OCI-LY7 (cell line): Measurements from ENCODE around the gene ITPKB. TPM values are rescaled to one million over a fixed set of nuclear protein-coding genes. Genes with fewer than 3 reads are reported as not detected.

Source experiments
- BruUV-seq: library from RNA; stranded (reverse); fragments of 400-500 nt; replicated peaks from 2 replicates; lab custom pipeline; 2021; lab: Mats Ljungman, UMichigan
- CTCF ChIA-PET: fragments of 300-600 bp; sonication (Branson Sonifier 250); formaldehyde crosslinking; loops from one replicate; lab custom pipeline; 2022; ENCODE audit warnings: antibody characterized with exemption; ENCODE audit not compliant: unreplicated experiment; lab: Charles Lee
- POLR2A ChIA-PET: fragments of 300-600 bp; sonication (Branson Sonifier 250); formaldehyde crosslinking; loops from one replicate; lab custom pipeline; 2022; ENCODE audit warnings: antibody characterized with exemption; lab: Charles Lee
- DNase-seq: peaks from one replicate; pipeline ENCODE4 v3.0.0-alpha.2; 2015; ENCODE audit warnings: low spot score
- H2AFZ ChIP-seq: fragments of 200-600 bp; sonication (generic), shearing (Covaris generic); 2 replicates; pipeline ENCODE4 v1.6.1; 2014; ENCODE audit warnings: mild to moderate bottlenecking, antibody characterized with exemption, low read length, moderate library complexity
- H3K27ac ChIP-seq: fragments of 200-600 bp; sonication (generic); 2 replicates; pipeline ENCODE4 v1.5.1; 2014; ENCODE audit warnings: mixed run types, low read depth, mild to moderate bottlenecking, moderate library complexity, low read length, inconsistent platforms; ENCODE audit not compliant: poor library complexity, severe bottlenecking
- H3K36me3 ChIP-seq: fragments of 200-600 bp; sonication (generic); 2 replicates; pipeline ENCODE4 v1.6.1; 2014; ENCODE audit warnings: mild to moderate bottlenecking, antibody characterized with exemption, low read length, moderate library complexity, mixed read lengths; ENCODE audit not compliant: insufficient read depth
- H3K4me1 ChIP-seq: fragments of 200-600 bp; sonication (generic); 2 replicates; pipeline ENCODE4 v1.5.1; 2014; ENCODE audit warnings: mild to moderate bottlenecking, low read length; ENCODE audit not compliant: insufficient read depth, poor library complexity, severe bottlenecking
- H3K4me2 ChIP-seq: fragments of 200-600 bp; sonication (generic); 2 replicates; pipeline ENCODE4 v1.6.1; 2014; ENCODE audit warnings: mild to moderate bottlenecking, low read length
- H3K4me3 ChIP-seq: fragments of 200-600 bp; sonication (generic); 2 replicates; pipeline ENCODE4 v1.5.1; 2014; ENCODE audit warnings: mild to moderate bottlenecking, low read depth, low read length; ENCODE audit not compliant: poor library complexity, severe bottlenecking
- H3K79me2 ChIP-seq: fragments of 200-600 bp; sonication (generic); 2 replicates; pipeline ENCODE4 v1.6.1; 2016; ENCODE audit warnings: low read depth, mild to moderate bottlenecking, low read length, moderate library complexity, mixed read lengths; ENCODE audit not compliant: insufficient read depth
- H3K9me2 ChIP-seq: fragments of 200-600 bp; sonication (generic); 2 replicates; pipeline ENCODE4 v1.6.1; 2016; ENCODE audit warnings: mild to moderate bottlenecking, low read length, mixed read lengths; ENCODE audit not compliant: insufficient read depth
- H3K9me3 ChIP-seq: fragments of 200-600 bp; sonication (generic); 2 replicates; pipeline ENCODE4 v1.6.1; 2014; ENCODE audit warnings: mild to moderate bottlenecking, mixed run types, low read length, mixed read lengths
- H4K20me1 ChIP-seq: fragments of 200-600 bp; sonication (generic); 2 replicates; pipeline ENCODE4 v1.6.1; 2014; ENCODE audit warnings: mild to moderate bottlenecking, antibody characterized with exemption, low read length, moderate library complexity, mixed read lengths; ENCODE audit not compliant: insufficient read depth
- CTCF ChIP-seq: fragments of 200-600 bp; sonication (generic); conservative IDR thresholded peaks from 2 replicates; pipeline ENCODE4 v1.5.1; 2014; ENCODE audit warnings: mild to moderate bottlenecking, antibody characterized with exemption, low read length, moderate library complexity, mixed read lengths
- EZH2phosphoT487 ChIP-seq: fragments of 200-600 bp; sonication (generic); IDR thresholded peaks from 2 replicates; pipeline ENCODE4 v1.6.1; 2018; ENCODE audit warnings: low read depth, borderline replicate concordance, mild to moderate bottlenecking, mixed run types, antibody characterized with exemption, low read length, moderate library complexity, mixed read lengths
- intact Hi-C: fragments of 100-400 bp; cut with micrococcal nuclease; formaldehyde crosslinking; loops from one replicate; pipeline ENCODE4 v1.10.0; 2022; ENCODE audit not compliant: unreplicated experiment
- total RNA-seq, 2 experiments: library from RNA; depleted of rRNA in 1 of 2; stranded (reverse); fragments of >200 nt in 1 of 2; shearing (Covaris generic) in 1 of 2; gene quantifications; 2 replicates each; pipeline ENCODE4 v1.2.3, GENCODE V29; 2014 to 2022

ITPKB gene
- total RNA-seq, 2 experiments from 2014 or later: 20.5 to 33.3 TPM

- no peak overlapping the region for H2AFZ ChIP-seq
- H3K4me1 ChIP-seq: peaks cover 7% of the 10 kb centered on the region
- intact Hi-C loops: loop anchor here (5.0 kb wide), 1 partner anchor 59 kb away; the partner anchor contains the start of gene STUM
- DNase-seq: no peak
- POLR2A ChIA-PET: no interaction called here
- H3K9me2 ChIP-seq: no peaks in the 10 kb centered on the region
- H4K20me1 ChIP-seq: no peaks in the 10 kb centered on the region
- H3K27ac ChIP-seq: no peak overlapping the region
- BruUV-seq: no TSS peak
- H3K36me3 ChIP-seq: no peaks in the 10 kb centered on the region
- H3K79me2 ChIP-seq: no peaks in the 10 kb centered on the region
- H3K4me2 ChIP-seq: no peak overlapping the region
- CTCF ChIA-PET: no interaction called here
- no peaks in the 10 kb centered on the region for H3K9me3 ChIP-seq
- H3K4me3 ChIP-seq: no peak overlapping the region
- TF ChIP-seq EZH2phosphoT487: no peak
- TF ChIP-seq CTCF: no peak
Observed at GRCh38 chr1:226606311-226607267, 132.5 kb downstream of the ITPKB start.

- TF ChIP-seq CTCF (no peak), EZH2phosphoT487 (no peak)
- intact Hi-C loops: loop anchor here (5.0 kb wide), 1 partner anchor 58 kb away; the partner anchor contains the start of gene STUM
- no peak for DNase-seq
- ChIA-PET POLR2A (interaction anchor here (1.0 kb wide), 1 partner anchor 180 kb away, joined by 4 read pairs; no protein-coding TSS in a partner anchor), CTCF (interaction anchor here (0.6 to 0.8 kb wide), 2 partner anchors 25 to 278 kb away, joined by 3 read pairs; no protein-coding TSS in a partner anchor)
- BruUV-seq: no TSS peak
- H3K36me3 ChIP-seq: no peaks in the 10 kb centered on the region
- H4K20me1 ChIP-seq: no peaks in the 10 kb centered on the region
- no peak overlapping the region for H3K27ac ChIP-seq
- no peaks in the 10 kb centered on the region for H3K9me3 ChIP-seq
- no peak overlapping the region for H2AFZ ChIP-seq
- H3K79me2 ChIP-seq: no peaks in the 10 kb centered on the region
- no peak overlapping the region for H3K4me2 ChIP-seq
- H3K4me1 ChIP-seq: peaks cover 7% of the 10 kb centered on the region
- no peak overlapping the region for H3K4me3 ChIP-seq
- no peaks in the 10 kb centered on the region for H3K9me2 ChIP-seq
Observed at GRCh38 chr1:226605318-226605950, 133.6 kb downstream of the ITPKB start.
